Cardiac septum (tissue), 1 donor: ENCODE results near the gene ANGPTL4. TPM values are rescaled to one million over a fixed set of nuclear protein-coding genes. Genes with fewer than 3 reads are reported as not detected.
"Not testable (repeated sequence)": the region's sequence is repeated elsewhere in the genome, so short reads cannot be mapped to it uniquely, and the experiment has no call there.

Experiments used
- DNase-seq: peaks from one replicate; pipeline ENCODE4 v3.0.0-alpha.2; 2020; ENCODE audit warnings: low spot score
- intact Hi-C: fragments of 100-400 bp; cut with DNase I; formaldehyde crosslinking; loops from one replicate; pipeline ENCODE4 v1.14.0; 2022
- total RNA-seq: library from RNA; stranded (reverse); fragmentation: NEBNext Ultra II Directional; extraction: Animal tissue kit (Norgen Biotek cat#: 25700); gene quantifications from one replicate; pipeline ENCODE4 v1.2.1, GENCODE V29; 2021
- donor health status: DM: no; HTN: no; CAD: no.

ANGPTL4 gene
- total RNA-seq, 1 donor from 2014 or later, result 4.1 TPM

DNA sequence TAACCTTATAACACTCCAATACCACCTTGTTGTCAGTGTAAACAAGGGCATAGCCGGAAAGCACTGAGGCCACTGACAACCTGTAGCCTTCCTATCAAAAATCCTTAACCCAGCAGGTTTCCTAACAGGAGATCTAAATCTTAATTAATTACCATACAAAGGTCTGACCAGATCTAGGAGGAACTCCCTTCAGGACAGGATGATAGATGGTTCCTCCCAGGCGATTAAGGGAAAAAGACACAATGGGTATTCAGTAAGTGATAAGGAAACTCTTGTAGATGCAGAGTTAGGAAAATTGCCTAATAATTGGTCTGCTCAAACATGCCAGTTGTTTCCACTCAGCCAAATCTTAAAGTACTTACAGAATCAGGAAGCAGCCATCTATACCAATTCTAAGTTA, 21.1 kb downstream of the ANGPTL4 start:
- DNase-seq, intact Hi-C loops: not testable (repeated sequence)

DNA sequence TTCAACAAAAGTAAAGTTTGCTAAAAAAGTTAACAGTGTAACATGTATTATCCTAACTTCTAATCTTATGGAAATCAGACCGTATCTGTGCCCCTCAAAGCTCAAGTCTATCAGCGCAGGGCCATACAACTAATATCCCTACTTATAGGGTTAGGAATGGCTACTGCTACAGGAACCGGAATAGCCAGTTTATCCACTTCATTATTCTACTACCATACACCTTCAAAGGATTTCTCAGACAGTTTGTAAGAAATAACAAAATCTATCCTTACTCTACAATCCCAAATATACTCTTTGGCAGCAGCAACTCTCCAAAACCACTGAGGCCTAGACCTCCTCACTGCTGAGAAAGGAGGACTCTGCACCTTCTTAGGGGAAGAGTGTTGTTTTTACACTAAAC, 21.6 kb downstream of the ANGPTL4 start:
- intact Hi-C loops, DNase-seq: not testable (repeated sequence)

DNA sequence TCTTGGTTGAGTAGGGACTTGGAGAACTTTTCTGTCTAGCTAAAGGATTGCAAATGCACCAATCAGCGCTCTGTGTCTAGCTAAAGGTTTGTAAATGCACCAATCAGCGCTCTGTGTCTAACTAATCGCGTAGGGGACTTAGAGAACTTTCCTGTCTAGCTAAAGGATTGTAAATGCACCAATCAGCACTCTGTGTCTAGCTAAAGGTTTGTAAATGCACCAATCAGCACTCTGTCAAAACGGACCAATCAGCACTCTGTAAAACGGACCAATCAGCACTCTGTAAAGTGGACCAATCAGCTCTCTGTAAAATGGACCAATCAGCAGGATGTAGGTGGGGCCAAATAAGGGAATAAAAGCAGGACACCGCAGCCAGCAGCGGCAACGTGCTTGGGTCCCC, 22.5 kb downstream of the ANGPTL4 start:
- intact Hi-C loops, DNase-seq: not testable (repeated sequence)

GRCh38 chr19:8386990-8387389, 23.0 kb downstream of the ANGPTL4 start:
- intact Hi-C loops, result no loop called here
- no peak for DNase-seq

GRCh38 chr19:8387688-8388611, 24.0 kb downstream of the ANGPTL4 start:
- no peak for DNase-seq
- intact Hi-C loops, result no loop called here

DNA sequence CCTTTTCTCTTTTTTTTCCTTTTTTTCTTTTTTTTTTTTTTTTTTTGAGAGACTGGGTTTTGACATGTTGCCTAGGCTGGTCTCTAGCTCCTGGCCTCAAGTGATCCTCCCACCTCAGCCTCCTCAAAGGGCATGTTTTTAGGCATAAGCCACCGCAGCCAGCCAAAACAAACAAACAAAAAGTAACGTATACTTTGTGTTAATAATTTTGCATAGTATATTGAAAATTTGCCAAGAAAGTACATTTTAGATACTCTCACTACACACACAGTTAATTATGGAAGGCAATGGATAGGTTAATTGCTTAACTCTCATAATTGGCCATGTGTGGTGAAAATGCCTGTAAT, 24.6 kb downstream of the ANGPTL4 start:
- no peak for DNase-seq
- intact Hi-C loops, result no loop called here

DNA sequence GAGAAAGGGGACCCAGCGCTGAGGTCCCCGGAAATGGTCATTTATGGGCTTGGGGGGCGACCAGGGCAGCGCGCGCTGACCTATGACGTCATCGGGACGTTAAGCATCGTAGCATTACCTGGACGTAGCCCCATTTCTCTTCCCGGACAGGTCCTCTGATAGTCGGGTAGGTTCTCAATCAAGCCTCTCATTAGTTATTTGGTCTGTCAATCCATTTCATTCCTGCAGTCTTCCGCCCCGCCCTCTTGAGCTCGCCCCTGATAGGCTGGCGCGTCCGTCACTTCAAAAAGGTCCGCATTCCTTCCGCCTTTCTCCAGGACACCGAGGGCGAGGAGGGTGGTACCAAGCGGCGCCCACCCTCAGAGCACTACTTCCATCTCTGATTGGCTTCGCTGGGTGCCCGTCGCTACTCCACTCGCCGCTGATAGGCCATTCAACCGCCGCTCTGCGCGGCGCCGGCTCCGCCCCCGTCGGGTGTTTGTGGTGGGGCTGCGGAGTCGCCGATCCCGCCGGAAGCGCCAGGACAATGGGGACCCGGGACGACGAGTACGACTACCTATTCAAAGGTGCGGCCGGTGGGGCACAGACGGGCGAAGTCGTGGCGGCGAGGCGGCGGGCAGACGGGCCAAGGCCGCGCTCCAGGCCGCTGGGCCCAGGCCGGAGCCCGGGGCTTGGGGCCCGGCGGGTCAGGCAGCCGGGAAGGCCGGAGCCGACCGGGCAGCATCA, 26.1 kb downstream of the ANGPTL4 start, which contains the start of gene RAB11B:
TSS of gene RAB11B (plus strand) at position 470 of the 726 bp plus-strand sequence. CDS start at position 527, 57 bp downstream.
- intact Hi-C loops, result no loop called here
- DNase-seq, result peak; percentile 99

DNA sequence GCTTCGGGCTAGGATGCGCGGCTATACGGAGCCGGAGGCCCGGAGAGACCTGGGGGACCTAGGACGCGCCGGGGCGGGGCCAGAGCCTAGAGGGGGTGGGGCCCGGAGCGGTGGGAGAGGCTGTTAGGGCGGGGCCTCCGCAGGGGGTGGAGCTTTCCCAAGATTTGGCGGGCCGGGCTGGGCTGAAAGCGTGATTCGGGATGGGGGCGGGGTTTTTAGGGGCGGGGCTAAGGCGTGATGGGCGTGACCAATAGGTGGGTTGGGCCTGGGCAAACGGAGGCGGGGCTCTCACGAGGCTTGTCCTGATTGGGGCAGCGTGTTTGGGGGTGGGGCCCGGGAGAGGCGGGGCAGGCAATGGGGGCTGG, 26.6 kb downstream of the ANGPTL4 start:
- DNase-seq, result peak; percentile 99
- intact Hi-C loops, result no loop called here

- DNase-seq, result no peak
- intact Hi-C loops, result loop anchor here (1.0 kb wide), 1 partner anchor 29 kb away; no protein-coding TSS in a partner anchor
Measured at GRCh38 chr19:8391198-8392016, 27.5 kb downstream of the ANGPTL4 start.

- intact Hi-C loops, result no loop called here
- no peak for DNase-seq
Measured at GRCh38 chr19:8392017-8392591, 28.1 kb downstream of the ANGPTL4 start.

DNA sequence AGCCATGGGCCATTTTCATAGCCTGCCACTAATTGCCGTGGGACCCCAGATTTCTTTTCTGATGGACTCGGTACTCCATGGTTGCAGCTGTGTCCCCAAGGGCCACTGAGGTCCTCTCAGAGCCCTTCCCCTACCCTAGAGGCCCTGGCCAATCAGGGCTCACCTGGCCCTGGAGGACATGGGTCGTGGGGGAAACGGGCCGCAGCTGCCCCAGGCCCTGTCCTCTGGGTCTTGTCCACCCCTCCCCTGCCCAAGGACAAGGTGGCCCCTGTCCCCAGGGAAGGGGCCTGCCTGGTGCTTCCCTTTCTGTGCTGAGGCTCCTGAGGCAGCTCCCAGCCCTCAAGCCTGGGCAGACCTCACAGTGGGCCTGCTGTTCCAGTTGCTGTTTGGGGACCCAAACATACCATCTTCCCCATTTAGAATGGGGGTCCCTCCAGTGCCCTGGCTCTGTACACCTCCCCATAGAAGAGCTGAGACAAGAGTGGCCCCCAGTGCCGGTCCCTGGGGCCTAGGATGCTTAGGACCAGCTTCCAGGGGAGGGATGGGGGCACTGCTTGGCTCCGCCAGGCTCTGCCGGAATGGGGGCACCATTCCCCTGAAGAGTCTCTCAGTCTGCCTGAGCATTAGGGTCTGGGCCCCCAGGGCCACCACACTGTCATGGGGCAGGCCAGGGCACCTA, 29.4 kb downstream of the ANGPTL4 start:
- DNase-seq, result no peak
- intact Hi-C loops, result no loop called here

GRCh38 chr19:8393871-8394250, 29.9 kb downstream of the ANGPTL4 start:
- DNase-seq, result no peak

GRCh38 chr19:8395621-8396082, 31.7 kb downstream of the ANGPTL4 start:
- intact Hi-C loops, result loop anchor here (2.0 kb wide), 1 partner anchor 41 kb away; no protein-coding TSS in a partner anchor
- DNase-seq, result no peak

More at GRCh38 chr19:8393871-8394250, 29.9 kb downstream of the ANGPTL4 start:
- intact Hi-C loops, result no loop called here

DNA sequence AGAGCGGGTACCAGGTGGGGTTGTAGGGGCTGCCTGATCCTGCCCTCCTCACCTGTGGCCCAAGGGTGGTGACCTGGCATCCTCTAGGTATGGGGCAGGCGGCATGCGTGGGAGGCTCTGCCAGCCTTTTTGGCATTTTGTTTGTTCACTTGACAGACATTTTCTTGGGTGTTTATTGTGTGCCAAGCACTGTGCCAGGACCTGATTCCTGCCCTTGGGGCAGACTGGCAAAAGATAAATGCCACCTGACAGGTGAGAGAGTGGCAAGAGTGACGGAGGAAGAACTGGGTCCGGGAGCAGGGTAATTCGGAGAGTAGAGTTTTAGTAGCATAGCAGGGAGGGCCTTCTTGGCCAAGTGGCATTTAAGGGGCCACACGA, 32.2 kb downstream of the ANGPTL4 start:
- intact Hi-C loops, result loop anchor here (2.0 kb wide), 1 partner anchor 41 kb away; no protein-coding TSS in a partner anchor
- no peak for DNase-seq

GRCh38 chr19:8396563-8397203, 32.7 kb downstream of the ANGPTL4 start:
- no peak for DNase-seq
- intact Hi-C loops, result loop anchor here (2.0 kb wide), 1 partner anchor 42 kb away; no protein-coding TSS in a partner anchor

- intact Hi-C loops, result loop anchor here (2.0 kb wide), 1 partner anchor 42 kb away; no protein-coding TSS in a partner anchor
Measured at GRCh38 chr19:8397271-8397670, 33.3 kb downstream of the ANGPTL4 start.

GRCh38 chr19:8397746-8398310, 33.9 kb downstream of the ANGPTL4 start:
- no peak for DNase-seq
- intact Hi-C loops, result loop anchor here (2.0 kb wide), 1 partner anchor 43 kb away; no protein-coding TSS in a partner anchor

More at GRCh38 chr19:8397271-8397670, 33.3 kb downstream of the ANGPTL4 start:
- no peak for DNase-seq
